ENCODE data around the gene SUV39H1. TPM values are rescaled to one million over a fixed set of nuclear protein-coding genes. Genes with fewer than 3 reads are reported as not detected.

SUV39H1 gene
- polyA plus RNA-seq, 1 of the 3 experiments (the other 2 are of a cell fraction): 8.5 TPM

- Histone ChIP-seq H3K27me3 (ENCODE audit: insufficient read depth) (peaks cover 9% of the 10 kb centered on the region; the same call in 1 of the 2 replicates), H3K9me3 (no peaks in the 10 kb centered on the region), H3K27ac (ENCODE audit: low read depth in 2 of 2, low read length in 1 of 2) (no peak overlapping the region), H2AFZ (ENCODE audit: low read depth) (peak overlapping the region; percentile 18; the same call in 1 of the 2 replicates), H3K4me1 (ENCODE audit: control insufficient read depth in 1 of 2, insufficient read depth in 2 of 2, low read depth in 1 of 2, low read length in 1 of 2) (peaks cover 4% of the 10 kb centered on the region in 2 experiments; a peak in 1 of 4 replicates), H4K20me1 (ENCODE audit: insufficient read depth) (no peaks in the 10 kb centered on the region), H3K9me2 (no peaks in the 10 kb centered on the region), H3K4me3 (ENCODE audit: low read depth in 2 of 2, low read length in 1 of 2) (no peak overlapping the region), H3K36me3 (replicated peaks in 1 of 2; ENCODE audit: control insufficient read depth in 1 of 2, insufficient read depth in 2 of 2, low read length in 1 of 2) (no peaks in the 10 kb centered on the region), H3K79me2 (ENCODE audit: insufficient read depth) (no peaks in the 10 kb centered on the region), H3F3A (replicated peaks; ENCODE audit: insufficient read depth) (no peaks in the 10 kb centered on the region), H3K9ac (no peak overlapping the region), H3K4me2 (no peak overlapping the region)
- POLR2A ChIA-PET: no interaction called here
- no peak for DNase-seq
- CTCF ChIA-PET: no interaction called here
- no peak for TF ChIP-seq RFX5 (IDR thresholded peaks at IDR 0.05; ENCODE audit: low read length)
- TF ChIP-seq CHD2 (IDR thresholded peaks at IDR 0.05; ENCODE audit: low read length, partially characterized antibody): no peak
- no peak for TF ChIP-seq GABPA (IDR thresholded peaks at IDR 0.05; ENCODE audit: low read depth)
- no peak for TF ChIP-seq USF1 (IDR thresholded peaks at IDR 0.05; ENCODE audit: borderline replicate concordance, low read depth)
- no peak for TF ChIP-seq TEAD4 (IDR thresholded peaks at IDR 0.05; ENCODE audit: borderline replicate concordance, insufficient read depth)
- TF ChIP-seq JUND (IDR thresholded peaks at IDR 0.05): no peak
- TF ChIP-seq SMC3 (IDR thresholded peaks at IDR 0.05; ENCODE audit: low read depth, low read length): no peak
- TF ChIP-seq POLR2AphosphoS5 (IDR thresholded peaks at IDR 0.05; ENCODE audit: low read depth, low read length): no peak
- no peak for TF ChIP-seq NFIC (IDR thresholded peaks at IDR 0.05; ENCODE audit: borderline replicate concordance)
- WGBS (ENCODE audit: low lambda C conversion rate): 85% methylated on average over 8 of the region's 8 CpGs
Measured at GRCh38 chrX:48741834-48742233, 45.3 kb downstream of the SUV39H1 start.

- no peak overlapping the region for H3K4me3 ChIP-seq (ENCODE audit: low read depth in 2 of 2, low read length in 1 of 2)
- H3K9ac ChIP-seq: no peak overlapping the region
- H3K27me3 ChIP-seq (ENCODE audit: insufficient read depth): no peaks in the 10 kb centered on the region; the same call in 1 of the 2 replicates
- H3F3A ChIP-seq (replicated peaks; ENCODE audit: insufficient read depth): no peaks in the 10 kb centered on the region
- H4K20me1 ChIP-seq (ENCODE audit: insufficient read depth): no peaks in the 10 kb centered on the region
- H3K4me2 ChIP-seq: no peak overlapping the region
- no peaks in the 10 kb centered on the region for H3K9me2 ChIP-seq
- no peaks in the 10 kb centered on the region for H3K79me2 ChIP-seq (ENCODE audit: insufficient read depth)
- ChIA-PET CTCF (no interaction called here), POLR2A (no interaction called here)
- H3K9me3 ChIP-seq: no peaks in the 10 kb centered on the region
- TF ChIP-seq TEAD4 (IDR thresholded peaks at IDR 0.05; ENCODE audit: borderline replicate concordance, insufficient read depth) (no peak), EP300 (IDR thresholded peaks at IDR 0.05; ENCODE audit: borderline replicate concordance in 1 of 2, low read depth in 1 of 2, low read length in 1 of 2) (no peak), FOXM1 (IDR thresholded peaks at IDR 0.05; ENCODE audit: low read depth) (no peak), NRF1 (IDR thresholded peaks at IDR 0.05; ENCODE audit: low read depth, low read length) (no peak), MXI1 (IDR thresholded peaks at IDR 0.05; ENCODE audit: low read depth, low read length) (no peak), USF1 (IDR thresholded peaks at IDR 0.05; ENCODE audit: borderline replicate concordance, low read depth) (no peak), IRF3 (IDR thresholded peaks at IDR 0.05; ENCODE audit: low read depth, low read length) (no peak), TCF12 (IDR thresholded peaks at IDR 0.05) (no peak), FOSL2 (IDR thresholded peaks at IDR 0.05; ENCODE audit: borderline replicate concordance, low read depth) (no peak), USF2 (IDR thresholded peaks at IDR 0.05; ENCODE audit: borderline replicate concordance, low read depth, low read length) (no peak), GATA2 (CRISPR knock-in tag; IDR thresholded peaks at IDR 0.05) (no peak)
- H2AFZ ChIP-seq (ENCODE audit: low read depth): no peak overlapping the region
- no peaks in the 10 kb centered on the region for H3K36me3 ChIP-seq (replicated peaks in 1 of 2; ENCODE audit: control insufficient read depth in 1 of 2, insufficient read depth in 2 of 2, low read length in 1 of 2)
- no peak overlapping the region for H3K27ac ChIP-seq (ENCODE audit: low read depth in 2 of 2, low read length in 1 of 2)
- no peak for DNase-seq
- no peaks in the 10 kb centered on the region for H3K4me1 ChIP-seq (ENCODE audit: control insufficient read depth in 1 of 2, insufficient read depth in 2 of 2, low read depth in 1 of 2, low read length in 1 of 2)
- 36% methylated on average over 4 of the region's 4 CpGs for WGBS (ENCODE audit: low lambda C conversion rate)
Measured at GRCh38 chrX:48745222-48745621, 48.7 kb downstream of the SUV39H1 start.

Data from SK-N-SH (cell line).